ENCODE measurements around the gene USO1.

GRCh38 chr4:75841641-75842520, 117.5 kb downstream of the USO1 start:
- TF ChIP-seq MGA (IDR thresholded peaks at IDR 0.05) (no peak), CUX1 (CRISPR knock-in tag; IDR thresholded peaks at IDR 0.05) (no peak), POLR2A (conservative IDR thresholded peaks at IDR 0.05) (no peak), MYC (IDR thresholded peaks at IDR 0.05; ENCODE audit: low read depth, low read length) (no peak), MYC (CRISPR knock-in tag; IDR thresholded peaks at IDR 0.05; ENCODE audit: borderline replicate concordance, low read depth) (no peak)
